ENCODE data around the gene CDH12.
"Not testable (repeated sequence)": the region's sequence is repeated elsewhere in the genome, so short reads cannot be mapped to it uniquely, and the experiment has no call there.

Gene CDH12

GRCh38 chr5:22295832-22296231, 557.3 kb downstream of the CDH12 start:
- DNase-seq (ENCODE audit: low read depth, low spot score), result no peak

GRCh38 chr5:22293147-22293546, 560.0 kb downstream of the CDH12 start:
- DNase-seq (ENCODE audit: low read depth, low spot score), result no peak

- DNase-seq (ENCODE audit: low read depth, low spot score), result no peak
Measured at GRCh38 chr5:22278164-22278563, 575.0 kb downstream of the CDH12 start.

- DNase-seq (ENCODE audit: low read depth, low spot score), result no peak
Measured at GRCh38 chr5:22277006-22277405, 576.1 kb downstream of the CDH12 start.

GRCh38 chr5:22265855-22266254, 587.3 kb downstream of the CDH12 start:
- not testable (repeated sequence) for DNase-seq (ENCODE audit: low read depth, low spot score)

GRCh38 chr5:22258139-22258538, 595.0 kb downstream of the CDH12 start:
- no peak for DNase-seq (ENCODE audit: low read depth, low spot score)

DNA sequence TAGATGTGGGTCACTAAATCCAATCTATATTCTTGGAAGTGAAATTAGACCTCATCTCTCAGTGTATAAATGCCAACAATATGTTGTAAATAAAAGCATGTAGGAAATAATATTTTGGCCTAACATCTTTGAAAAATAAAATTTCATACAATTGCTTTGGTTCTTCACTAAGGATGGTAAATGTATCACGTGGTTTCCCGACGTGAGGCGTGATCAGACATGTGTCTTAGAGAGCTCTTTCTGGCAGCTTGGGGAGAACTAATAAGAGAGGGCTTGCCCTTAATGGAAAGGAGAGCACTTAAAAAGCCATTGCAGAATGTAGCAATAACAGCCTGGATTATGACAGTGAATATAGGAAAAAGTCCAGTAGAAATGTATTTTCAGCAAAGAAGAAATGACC, 602.6 kb downstream of the CDH12 start:
- no peak for DNase-seq (ENCODE audit: low read depth, low spot score)

- no peak for DNase-seq (ENCODE audit: low read depth, low spot score)
Measured at GRCh38 chr5:22249209-22249729, 603.9 kb downstream of the CDH12 start.

DNA sequence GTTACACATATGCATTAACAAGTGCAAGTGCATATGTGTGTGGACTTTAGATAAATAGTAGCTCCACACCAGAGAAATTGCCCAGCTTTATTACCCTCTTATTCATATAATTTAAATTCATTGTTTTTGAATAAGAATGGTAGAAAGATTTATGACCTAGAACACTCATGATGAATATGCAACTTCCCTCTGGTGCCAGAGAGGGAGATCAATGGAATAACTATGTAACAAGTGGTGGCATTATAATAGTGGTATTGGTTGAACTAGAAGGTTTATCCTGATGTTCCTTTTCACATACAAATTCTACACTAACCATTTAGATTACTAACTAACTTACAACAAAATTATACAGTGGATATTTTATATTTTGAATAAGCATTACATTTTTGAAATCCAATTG, 607.4 kb downstream of the CDH12 start:
- DNase-seq (ENCODE audit: low read depth, low spot score), result no peak

DNA sequence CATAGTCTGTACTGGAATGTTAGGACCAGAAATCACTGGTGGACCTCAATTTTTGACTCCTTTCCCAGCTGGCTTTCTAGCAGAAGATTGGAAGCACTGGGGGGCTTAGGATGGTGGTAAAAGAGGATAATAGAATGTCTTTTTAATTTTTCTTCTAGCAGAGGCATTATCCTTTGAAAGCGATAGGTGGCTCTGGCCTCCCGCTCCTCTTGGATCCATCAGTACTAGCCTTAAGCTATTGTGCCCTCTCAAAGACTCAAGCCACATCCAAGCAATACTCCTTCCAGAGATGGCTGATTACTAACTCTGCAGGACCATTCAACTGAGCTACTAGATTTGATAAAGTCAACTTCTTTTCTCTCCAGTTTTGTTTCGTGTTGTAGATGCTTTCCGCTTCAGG, 610.6 kb downstream of the CDH12 start:
- no peak for DNase-seq (ENCODE audit: low read depth, low spot score)

- DNase-seq (ENCODE audit: low read depth, low spot score), result no peak
Measured at GRCh38 chr5:22238047-22238446, 615.1 kb downstream of the CDH12 start.

DNA sequence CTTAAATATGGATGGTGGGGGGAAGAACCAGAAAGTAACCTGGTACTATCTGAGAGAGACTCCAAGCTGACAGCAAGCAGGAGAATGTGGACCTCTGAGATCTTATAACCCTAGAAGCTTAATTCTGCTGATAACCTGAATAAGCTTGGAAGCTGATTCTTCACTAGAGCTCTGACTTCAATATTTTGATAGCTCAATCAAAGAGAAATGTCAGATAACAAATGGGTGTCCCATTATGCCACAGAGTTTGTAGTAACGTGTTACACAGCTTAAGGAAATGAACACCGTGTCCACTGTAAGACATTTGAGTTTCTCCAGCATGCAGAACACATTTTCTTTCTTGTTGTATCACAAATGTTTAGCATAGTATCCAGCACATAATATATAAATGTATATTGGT, 626.7 kb downstream of the CDH12 start:
- no peak for DNase-seq (ENCODE audit: low read depth, low spot score)

DNA sequence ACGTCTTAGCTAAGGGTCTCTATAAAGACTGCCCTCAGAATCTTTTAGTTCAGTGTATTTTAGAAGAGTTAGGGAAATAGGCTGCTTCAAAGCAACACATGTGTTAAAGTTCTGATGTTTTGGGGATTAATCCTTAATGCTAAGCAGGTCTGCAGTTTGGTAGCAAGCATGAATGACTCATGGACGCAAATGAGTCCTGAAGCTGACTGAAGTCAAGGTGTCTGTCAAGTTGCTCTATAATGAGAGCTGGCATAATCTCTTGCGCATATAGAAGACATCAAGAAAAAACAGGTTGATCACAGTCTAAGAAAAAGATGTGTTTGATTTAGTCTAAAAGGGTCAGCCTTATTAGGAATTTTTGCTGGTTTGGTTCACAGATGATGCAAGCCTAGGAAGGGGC, 630.1 kb downstream of the CDH12 start:
- DNase-seq (ENCODE audit: low read depth, low spot score), result no peak

- not testable (repeated sequence) for DNase-seq (ENCODE audit: low read depth, low spot score)
Measured at GRCh38 chr5:22213703-22214495, 639.2 kb downstream of the CDH12 start.

DNA sequence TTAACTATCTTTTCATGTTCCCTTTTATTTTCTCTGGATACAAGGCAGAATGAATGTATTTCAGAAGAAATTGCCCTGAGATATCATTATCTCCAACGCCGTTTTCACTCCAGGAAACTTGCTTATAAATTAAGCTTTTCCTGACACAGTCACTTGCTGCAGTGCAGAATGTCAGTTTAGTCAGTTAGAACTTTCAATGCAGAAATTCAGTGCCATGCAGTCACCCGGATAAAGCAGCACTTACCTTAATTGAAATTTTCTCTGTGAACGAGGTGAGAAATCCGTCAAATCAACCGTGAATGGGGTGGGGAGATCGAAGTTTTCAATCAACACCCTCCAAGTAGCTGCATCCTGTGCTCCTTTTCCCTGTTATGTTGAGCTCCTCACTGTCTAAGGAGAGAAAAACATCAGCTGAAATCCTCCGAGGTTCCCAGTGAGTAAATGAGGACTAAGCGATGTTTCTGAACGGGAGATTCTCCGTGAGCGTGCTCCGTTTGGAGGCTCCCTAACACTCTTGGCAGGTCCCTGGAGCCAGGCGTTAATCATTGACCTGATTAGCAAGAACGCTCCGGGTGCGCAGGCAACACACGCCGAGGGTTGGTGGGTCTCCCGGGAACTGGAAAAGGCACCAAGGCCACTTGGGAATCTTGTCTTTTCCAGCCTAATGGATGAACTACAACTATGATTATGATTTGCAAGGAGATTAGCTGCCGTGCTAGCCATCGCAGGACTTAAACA, 640.7 kb downstream of the CDH12 start:
- not testable (repeated sequence) for DNase-seq (ENCODE audit: low read depth, low spot score)

- not testable (repeated sequence) for DNase-seq (ENCODE audit: low read depth, low spot score)
Measured at GRCh38 chr5:22208463-22208862, 644.7 kb downstream of the CDH12 start.

- DNase-seq (ENCODE audit: low read depth, low spot score), result not testable (repeated sequence)
Measured at GRCh38 chr5:22188651-22189050, 664.5 kb downstream of the CDH12 start.

DNA sequence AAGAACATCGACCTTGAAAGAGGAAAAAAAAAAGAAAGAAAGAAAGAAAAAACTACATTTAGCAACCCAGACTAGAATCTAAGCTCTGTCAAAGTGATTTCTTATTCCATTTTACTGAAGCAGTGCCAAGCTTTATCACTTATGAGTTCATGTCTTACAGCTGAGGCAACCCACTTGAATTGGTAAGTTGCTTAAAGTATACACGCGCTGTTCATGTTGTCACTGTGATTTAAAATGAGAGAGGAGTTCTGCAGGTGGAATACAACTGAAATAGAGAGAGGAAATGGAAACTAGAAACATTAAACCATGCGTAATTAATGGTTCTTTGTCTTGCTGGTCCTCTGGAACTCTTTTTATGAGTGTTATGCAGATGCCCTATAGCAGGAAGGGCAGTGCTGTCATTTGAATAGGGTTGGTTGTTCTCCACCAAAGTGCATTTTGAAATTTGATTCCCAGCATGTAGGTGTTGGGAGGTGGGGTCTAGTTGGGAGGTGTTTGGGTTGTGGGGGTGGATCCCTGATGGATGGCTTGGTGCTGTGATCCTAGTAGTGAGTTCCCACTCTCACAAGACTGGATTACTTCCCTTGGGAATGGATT, 665.4 kb downstream of the CDH12 start:
- not testable (repeated sequence) for DNase-seq (ENCODE audit: low read depth, low spot score)

GRCh38 chr5:22169226-22169625, 683.9 kb downstream of the CDH12 start:
- DNase-seq (ENCODE audit: low read depth, low spot score), result not testable (repeated sequence)

GRCh38 chr5:22168704-22169103, 684.4 kb downstream of the CDH12 start:
- DNase-seq (ENCODE audit: low read depth, low spot score), result not testable (repeated sequence)

GRCh38 chr5:22165931-22166330, 687.2 kb downstream of the CDH12 start:
- DNase-seq (ENCODE audit: low read depth, low spot score), result not testable (repeated sequence)

Data from smooth muscle cell of the brain vasculature (primary cell).